Measurements from ENCODE around the gene AQP9.
A peak's percentile ranks its signal among the peaks of the same experiment; 100 is the strongest.

DNA sequence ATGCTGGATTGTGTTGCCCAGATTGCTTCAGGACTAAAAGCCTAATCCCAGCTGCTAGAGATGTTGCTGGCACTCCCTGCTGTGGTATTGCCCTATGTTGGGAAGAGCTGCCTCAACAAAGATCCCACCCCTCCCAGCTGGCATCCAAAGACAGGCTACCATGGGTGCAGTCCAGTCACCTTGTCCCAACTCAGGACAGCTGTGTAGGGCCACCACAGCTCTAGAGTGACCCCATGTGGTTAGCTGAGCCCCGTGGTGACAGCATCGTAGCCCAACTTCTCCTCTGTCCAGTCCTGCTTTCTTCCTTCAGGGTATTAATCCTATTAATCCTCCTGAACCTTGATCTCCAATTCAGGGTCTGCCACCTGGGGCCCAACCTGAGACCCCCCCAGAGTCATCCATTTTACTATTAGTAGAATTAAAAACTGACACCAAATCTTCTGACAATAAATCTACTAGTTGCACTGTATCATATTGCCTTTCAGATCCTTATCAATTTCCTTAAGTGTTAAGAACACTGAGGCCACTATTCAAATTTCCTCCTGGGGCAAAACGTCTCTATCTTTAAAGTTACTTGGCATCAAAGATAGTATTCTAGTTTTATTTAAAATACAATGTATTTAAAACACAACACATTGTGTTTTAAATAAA is 83.5 kb downstream of the AQP9 start:
- TF ChIP-seq, protein P1, sequence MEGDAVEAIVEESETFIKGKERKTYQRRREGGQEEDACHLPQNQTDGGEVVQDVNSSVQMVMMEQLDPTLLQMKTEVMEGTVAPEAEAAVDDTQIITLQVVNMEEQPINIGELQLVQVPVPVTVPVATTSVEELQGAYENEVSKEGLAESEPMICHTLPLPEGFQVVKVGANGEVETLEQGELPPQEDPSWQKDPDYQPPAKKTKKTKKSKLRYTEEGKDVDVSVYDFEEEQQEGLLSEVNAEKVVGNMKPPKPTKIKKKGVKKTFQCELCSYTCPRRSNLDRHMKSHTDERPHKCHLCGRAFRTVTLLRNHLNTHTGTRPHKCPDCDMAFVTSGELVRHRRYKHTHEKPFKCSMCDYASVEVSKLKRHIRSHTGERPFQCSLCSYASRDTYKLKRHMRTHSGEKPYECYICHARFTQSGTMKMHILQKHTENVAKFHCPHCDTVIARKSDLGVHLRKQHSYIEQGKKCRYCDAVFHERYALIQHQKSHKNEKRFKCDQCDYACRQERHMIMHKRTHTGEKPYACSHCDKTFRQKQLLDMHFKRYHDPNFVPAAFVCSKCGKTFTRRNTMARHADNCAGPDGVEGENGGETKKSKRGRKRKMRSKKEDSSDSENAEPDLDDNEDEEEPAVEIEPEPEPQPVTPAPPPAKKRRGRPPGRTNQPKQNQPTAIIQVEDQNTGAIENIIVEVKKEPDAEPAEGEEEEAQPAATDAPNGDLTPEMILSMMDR (IDR thresholded peaks at IDR 0.05; ENCODE audit: poor library complexity), result peak; percentile 23
- no peak for TF ChIP-seq EZH2phosphoT487 (IDR thresholded peaks at IDR 0.05; ENCODE audit: low read depth, severe bottlenecking, unreplicated experiment)

Measured in hepatocyte (in vitro differentiated cells).